Body of pancreas (tissue), 4 donors: ENCODE measurements around the gene SLC6A16. TPM values are rescaled to one million over a fixed set of nuclear protein-coding genes. Genes with fewer than 3 reads are reported as not detected.
"Not testable (repeated sequence)": the region's sequence is repeated elsewhere in the genome, so short reads cannot be mapped to it uniquely, and the experiment has no call there.

Experiments
- ATAC-seq: fragments of 150-250 bp; one replicate; pipeline ENCODE4 v1.9.1; 2016
- DNase-seq, 4 donors: peaks; one replicate each; pipeline ENCODE4 v3.0.0-alpha.2; 2019
- H3K27ac ChIP-seq, 4 donors: fragments of 200-600 bp; sonication (generic); 1 replicate in 3 of 4; 2 replicates in 1 of 4; pipeline versions ENCODE4 v1.5.1 to v1.6.1; 2016 to 2019; ENCODE audit warnings: mild to moderate bottlenecking in 1 of 4, mixed read lengths in 1 of 4, moderate library complexity in 1 of 4
- H3K27me3 ChIP-seq, 2 donors: fragments of 200-600 bp; sonication (generic); one replicate each; pipeline ENCODE4 v1.6.0; 2016; ENCODE audit warnings: mild to moderate bottlenecking in 1 of 2
- H3K36me3 ChIP-seq, 2 donors: fragments of 200-600 bp; sonication (generic); replicated peaks in 1 of 2; 2 replicates each; pipeline ENCODE4 v1.5.1; 2016; ENCODE audit warnings: low read depth in 2 of 2; ENCODE audit not compliant: insufficient read depth in 1 of 2
- H3K4me1 ChIP-seq: fragments of 200-600 bp; sonication (generic); one replicate; pipeline ENCODE4 v1.6.0; 2016
- H3K4me3 ChIP-seq, 2 donors: fragments of 200-600 bp; sonication (generic); 1 replicate in 1 of 2; 2 replicates in 1 of 2; pipeline ENCODE4 v1.5.1; 2016 to 2019
- H3K9me3 ChIP-seq, 3 donors: fragments of 200-600 bp; sonication (generic); 1 replicate in 2 of 3; 2 replicates in 1 of 3; pipeline ENCODE4 v1.5.1; 2016
- POLR2A ChIP-seq, 3 donors: fragments of 450-650 bp; IDR thresholded peaks; one replicate each; pipeline ENCODE4 v1.6.1; 2016; ENCODE audit warnings: antibody characterized with exemption in 3 of 3, mild to moderate bottlenecking in 2 of 3
- WGBS, 2 donors: methylation state at CpG; one replicate each; pipeline ENCODE4 v1.1.5; 2017; 5-methylcytosine and 5-hydroxymethylcytosine counted together
- intact Hi-C: fragments of 100-400 bp; cut with DNase I; formaldehyde crosslinking; loops from one replicate; pipeline ENCODE4 v1.15.1; 2023
- total RNA-seq, 2 donors: library from RNA; depleted of rRNA; stranded (reverse); fragments of >200 nt; gene quantifications; one replicate each; pipeline ENCODE4 v1.1.0, GENCODE V29; 2016
- TF ChIP-seq, protein P1 (sequence below), 7 experiments: fragments of 450-650 bp in 4 of 7; fragments of 200-600 bp in 3 of 7; sonication (generic) in 3 of 7; IDR thresholded peaks; one replicate each; pipeline ENCODE4 v1.5.1; 2016 to 2019; ENCODE audit warnings: antibody characterized with exemption in 7 of 7

Gene SLC6A16
- total RNA-seq = 1 to 10 TPM in 1 of 2 donors, under 1 TPM in 1; 0.99 to 1.6 TPM

DNA sequence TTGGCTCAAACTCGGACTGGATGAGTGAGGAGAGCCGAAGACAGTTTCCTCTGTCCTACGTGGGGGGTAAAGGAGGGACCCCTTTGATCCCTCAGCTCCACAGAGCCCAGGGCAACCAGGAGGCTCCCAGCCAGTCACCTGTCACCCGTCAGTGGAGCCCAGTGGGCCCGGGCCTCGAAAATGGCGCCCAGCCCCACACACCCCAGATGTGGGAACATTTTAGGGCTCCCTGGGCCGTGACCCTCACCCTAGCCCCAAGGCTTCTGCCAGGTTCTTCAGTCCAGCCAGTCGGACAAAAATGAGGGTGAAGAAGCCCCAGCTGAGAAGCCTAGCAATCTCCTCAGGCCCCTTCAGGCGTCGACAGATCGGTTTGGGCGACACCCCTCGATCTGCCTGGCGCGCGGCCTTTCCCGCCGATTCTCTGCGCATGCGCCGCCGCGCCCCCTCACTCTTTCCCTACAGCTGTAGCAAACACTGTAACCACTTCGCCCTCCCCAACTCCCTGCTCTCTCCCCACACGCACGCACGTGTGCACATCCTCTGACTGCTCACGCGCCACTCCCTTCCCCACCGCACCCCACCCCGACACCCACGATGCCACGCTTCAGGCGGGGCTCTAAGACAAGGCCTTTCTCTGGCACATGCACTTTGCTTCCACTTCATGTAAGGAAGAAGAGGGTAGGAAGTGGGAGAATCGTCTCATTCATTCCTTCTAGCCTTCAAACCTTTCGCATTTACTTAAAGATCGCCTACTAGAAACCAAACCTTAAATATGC is at the start of gene SLC6A16:
Gene SLC6A16, minus strand, starts transcription at position 391 of the 776 bp plus-strand sequence. CDS start 13,844 bp downstream, outside the sequence.
- 93 to 97% methylated on average over 29 to 37 of the region's 38 CpGs for WGBS, 2 donors
- no peak for DNase-seq
- Histone ChIP-seq H3K27me3 (no peaks in the 10 kb centered on the region), H3K4me3 (no peak within 1 kb of the TSS), H3K4me1 (no peaks in the 10 kb centered on the region), H3K36me3 (no peaks in the 10 kb centered on the region), H3K9me3 (no peaks in the 10 kb centered on the region), H3K27ac (no peak within 1 kb of the TSS)
- no peak for ATAC-seq
- no peak for TF ChIP-seq POLR2A (IDR thresholded peaks at IDR 0.05)
- TF ChIP-seq, protein P1, sequence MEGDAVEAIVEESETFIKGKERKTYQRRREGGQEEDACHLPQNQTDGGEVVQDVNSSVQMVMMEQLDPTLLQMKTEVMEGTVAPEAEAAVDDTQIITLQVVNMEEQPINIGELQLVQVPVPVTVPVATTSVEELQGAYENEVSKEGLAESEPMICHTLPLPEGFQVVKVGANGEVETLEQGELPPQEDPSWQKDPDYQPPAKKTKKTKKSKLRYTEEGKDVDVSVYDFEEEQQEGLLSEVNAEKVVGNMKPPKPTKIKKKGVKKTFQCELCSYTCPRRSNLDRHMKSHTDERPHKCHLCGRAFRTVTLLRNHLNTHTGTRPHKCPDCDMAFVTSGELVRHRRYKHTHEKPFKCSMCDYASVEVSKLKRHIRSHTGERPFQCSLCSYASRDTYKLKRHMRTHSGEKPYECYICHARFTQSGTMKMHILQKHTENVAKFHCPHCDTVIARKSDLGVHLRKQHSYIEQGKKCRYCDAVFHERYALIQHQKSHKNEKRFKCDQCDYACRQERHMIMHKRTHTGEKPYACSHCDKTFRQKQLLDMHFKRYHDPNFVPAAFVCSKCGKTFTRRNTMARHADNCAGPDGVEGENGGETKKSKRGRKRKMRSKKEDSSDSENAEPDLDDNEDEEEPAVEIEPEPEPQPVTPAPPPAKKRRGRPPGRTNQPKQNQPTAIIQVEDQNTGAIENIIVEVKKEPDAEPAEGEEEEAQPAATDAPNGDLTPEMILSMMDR (IDR thresholded peaks at IDR 0.05) = no peak
- intact Hi-C loops = no loop called here

DNA sequence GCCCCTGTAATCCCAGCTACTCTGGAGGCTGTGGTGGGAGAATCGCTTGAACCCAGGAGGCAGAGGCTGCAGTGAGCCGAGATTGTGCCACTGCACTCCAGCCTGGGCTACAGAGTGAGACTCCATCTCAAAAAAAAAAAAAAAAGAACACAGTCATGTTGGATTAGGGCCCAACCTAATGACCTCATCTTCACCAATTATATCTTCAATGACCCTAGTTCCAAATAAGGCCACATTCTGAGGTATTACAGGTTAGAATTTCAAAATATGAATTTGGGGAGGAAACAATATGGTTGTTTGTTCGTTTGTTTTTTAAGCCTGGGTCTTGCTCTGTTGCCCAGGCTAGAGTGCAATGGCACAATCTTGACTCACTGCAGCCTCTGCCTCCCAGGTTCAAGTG is 48.2 kb upstream of the SLC6A16 start:
- DNase-seq, intact Hi-C loops, H3K4me1 ChIP-seq, H3K4me3 ChIP-seq, H3K9me3 ChIP-seq, H3K27me3 ChIP-seq, H3K27ac ChIP-seq, H3K36me3 ChIP-seq, ATAC-seq: not testable (repeated sequence)
- WGBS, 2 donors = 73 to 77% methylated on average over 3 of the region's 3 CpGs

- intact Hi-C loops = no loop called here
- H3K27ac ChIP-seq = no peak overlapping the region
- TF ChIP-seq POLR2A (IDR thresholded peaks at IDR 0.05) = no peak
- TF ChIP-seq, protein P1 (IDR thresholded peaks at IDR 0.05) = no peak
- H3K9me3 ChIP-seq = peaks cover 0 to 6% (median 0%) of the 10 kb centered on the region in 3 donors
- H3K4me1 ChIP-seq = no peaks in the 10 kb centered on the region
- no peak for ATAC-seq
- WGBS, 2 donors = 76 to 93% methylated on average over 3 of the region's 3 CpGs
- H3K27me3 ChIP-seq = no peaks in the 10 kb centered on the region
- H3K4me3 ChIP-seq = no peak overlapping the region
- DNase-seq = no peak
- H3K36me3 ChIP-seq = no peaks in the 10 kb centered on the region
Observed at GRCh38 chr19:49371184-49371583, 46.2 kb upstream of the SLC6A16 start.

DNA sequence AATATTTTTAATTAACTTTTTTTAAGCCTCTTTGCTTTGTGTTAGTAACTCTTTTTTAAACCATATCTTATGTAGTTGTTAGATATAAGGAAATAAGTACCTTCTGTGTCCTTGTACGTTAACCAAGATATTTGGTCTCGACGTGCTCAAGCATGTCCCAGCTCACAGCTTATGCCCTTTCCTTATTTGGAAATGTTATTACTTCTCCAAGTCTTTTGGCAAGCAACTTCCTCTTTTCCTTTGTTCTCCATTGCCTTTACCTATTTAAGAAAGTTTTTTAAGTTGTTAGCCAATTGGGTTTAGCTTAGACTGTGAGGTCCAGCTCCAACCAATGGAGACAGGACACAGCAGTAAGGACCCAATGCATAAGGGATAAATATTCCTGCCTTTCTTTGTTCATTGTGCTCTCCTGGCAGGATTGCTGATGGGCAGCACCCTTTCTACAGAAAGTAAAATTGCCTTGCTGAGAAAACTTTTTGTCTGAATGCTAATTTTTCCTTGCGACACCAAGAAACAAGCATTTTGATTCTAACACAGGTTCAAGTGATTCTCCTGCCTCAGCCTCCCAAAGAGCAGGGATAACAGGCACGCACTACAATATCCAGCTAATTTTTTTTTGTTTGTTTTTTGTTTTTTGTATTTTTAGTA is 43.8 kb upstream of the SLC6A16 start:
- no peak overlapping the region for H3K27ac ChIP-seq
- DNase-seq (no peak), ATAC-seq (no peak)
- intact Hi-C loops = no loop called here
- H3K9me3 ChIP-seq = peaks cover 0 to 6% (median 0%) of the 10 kb centered on the region in 3 donors
- no peak for TF ChIP-seq POLR2A (IDR thresholded peaks at IDR 0.05)
- TF ChIP-seq, protein P1 (IDR thresholded peaks at IDR 0.05) = no peak
- H3K4me3 ChIP-seq = no peak overlapping the region
- no peaks in the 10 kb centered on the region for H3K27me3 ChIP-seq
- WGBS, 2 donors = 91 to 96% methylated on average over 5 of the region's 5 CpGs
- H3K4me1 ChIP-seq = peaks cover 4% of the 10 kb centered on the region
- H3K36me3 ChIP-seq = no peaks in the 10 kb centered on the region

- no peak overlapping the region for H3K27ac ChIP-seq
- DNase-seq = no peak
- H3K27me3 ChIP-seq = no peaks in the 10 kb centered on the region
- no peak overlapping the region for H3K4me3 ChIP-seq
- intact Hi-C loops = no loop called here
- no peak for ATAC-seq
- peaks cover 19% of the 10 kb centered on the region for H3K4me1 ChIP-seq
- peaks cover 0 to 6% (median 0%) of the 10 kb centered on the region in 3 donors for H3K9me3 ChIP-seq
- no peak for TF ChIP-seq POLR2A (IDR thresholded peaks at IDR 0.05)
- TF ChIP-seq, protein P1 (IDR thresholded peaks at IDR 0.05) = no peak
- H3K36me3 ChIP-seq = no peaks in the 10 kb centered on the region
Observed at GRCh38 chr19:49366110-49366509, 41.1 kb upstream of the SLC6A16 start.
